ENCODE results near the gene TPM2. TPM values are rescaled to one million over a fixed set of nuclear protein-coding genes. Genes with fewer than 3 reads are reported as not detected.

TPM2 gene
- polyA plus RNA-seq, 1 donor = 463 TPM

GRCh38 chr9:35687306-35687705, 2.4 kb downstream of the TPM2 start:
- WGBS (ENCODE audit: insufficient coverage, low lambda C conversion rate) = no CpG with 5 or more reads among the region's 2 CpGs
- Histone ChIP-seq H3K4me3 (ENCODE audit: low read length) (peak overlapping the region; percentile 3), H3K27ac (ENCODE audit: low read length) (peak overlapping the region; percentile 8), H3K27me3 (ENCODE audit: control insufficient read depth, insufficient read depth, low read length) (peaks cover 2% of the 10 kb centered on the region), H3K4me1 (ENCODE audit: control insufficient read depth, insufficient read depth, low read length) (peaks cover 17% of the 10 kb centered on the region), H3K9me3 (ENCODE audit: control insufficient read depth, low read depth, low read length) (peaks cover 9% of the 10 kb centered on the region), H3K36me3 (ENCODE audit: control insufficient read depth, insufficient read depth, low read length) (peaks cover 33% of the 10 kb centered on the region)
- DNase-seq = no peak

- DNase-seq = no peak
- WGBS (ENCODE audit: insufficient coverage, low lambda C conversion rate) = 100% methylated on average over 1 of the region's 11 CpGs
- Histone ChIP-seq H3K27ac (ENCODE audit: low read length) (no peak overlapping the region), H3K27me3 (ENCODE audit: control insufficient read depth, insufficient read depth, low read length) (peaks cover 2% of the 10 kb centered on the region), H3K36me3 (ENCODE audit: control insufficient read depth, insufficient read depth, low read length) (peaks cover 38% of the 10 kb centered on the region), H3K4me3 (ENCODE audit: low read length) (peak overlapping the region; percentile 13), H3K4me1 (ENCODE audit: control insufficient read depth, insufficient read depth, low read length) (peaks cover 17% of the 10 kb centered on the region), H3K9me3 (ENCODE audit: control insufficient read depth, low read depth, low read length) (peaks cover 9% of the 10 kb centered on the region)
Measured at GRCh38 chr9:35686222-35687203, 3.2 kb downstream of the TPM2 start.

- Histone ChIP-seq H3K4me1 (ENCODE audit: control insufficient read depth, insufficient read depth, low read length) (peaks cover 13% of the 10 kb centered on the region), H3K9me3 (ENCODE audit: control insufficient read depth, low read depth, low read length) (peaks cover 9% of the 10 kb centered on the region), H3K4me3 (ENCODE audit: low read length) (no peak overlapping the region), H3K36me3 (ENCODE audit: control insufficient read depth, insufficient read depth, low read length) (peaks cover 38% of the 10 kb centered on the region), H3K27ac (ENCODE audit: low read length) (no peak overlapping the region), H3K27me3 (ENCODE audit: control insufficient read depth, insufficient read depth, low read length) (peaks cover 2% of the 10 kb centered on the region)
- no peak for DNase-seq
- no CpG with 5 or more reads among the region's 13 CpGs for WGBS (ENCODE audit: insufficient coverage, low lambda C conversion rate)
Measured at GRCh38 chr9:35685506-35685905, 4.2 kb downstream of the TPM2 start.

- WGBS (ENCODE audit: insufficient coverage, low lambda C conversion rate) = no CpG with 5 or more reads among the region's 10 CpGs
- Histone ChIP-seq H3K27ac (ENCODE audit: low read length) (no peak overlapping the region), H3K36me3 (ENCODE audit: control insufficient read depth, insufficient read depth, low read length) (peaks cover 38% of the 10 kb centered on the region), H3K27me3 (ENCODE audit: control insufficient read depth, insufficient read depth, low read length) (no peaks in the 10 kb centered on the region), H3K4me1 (ENCODE audit: control insufficient read depth, insufficient read depth, low read length) (peaks cover 10% of the 10 kb centered on the region), H3K9me3 (ENCODE audit: control insufficient read depth, low read depth, low read length) (peaks cover 9% of the 10 kb centered on the region), H3K4me3 (ENCODE audit: low read length) (no peak overlapping the region)
- DNase-seq = no peak
Measured at GRCh38 chr9:35684921-35685320, 4.8 kb downstream of the TPM2 start.

GRCh38 chr9:35683323-35683722, 6.4 kb downstream of the TPM2 start:
- H3K4me1 ChIP-seq (ENCODE audit: control insufficient read depth, insufficient read depth, low read length) = peaks cover 2% of the 10 kb centered on the region
- no peak overlapping the region for H3K4me3 ChIP-seq (ENCODE audit: low read length)
- H3K27me3 ChIP-seq (ENCODE audit: control insufficient read depth, insufficient read depth, low read length) = no peaks in the 10 kb centered on the region
- WGBS (ENCODE audit: insufficient coverage, low lambda C conversion rate) = no CpG with 5 or more reads among the region's 2 CpGs
- H3K9me3 ChIP-seq (ENCODE audit: control insufficient read depth, low read depth, low read length) = peaks cover 6% of the 10 kb centered on the region
- no peak for DNase-seq
- H3K36me3 ChIP-seq (ENCODE audit: control insufficient read depth, insufficient read depth, low read length) = peaks cover 38% of the 10 kb centered on the region
- no peak overlapping the region for H3K27ac ChIP-seq (ENCODE audit: low read length)

GRCh38 chr9:35682520-35683315, 7.0 kb downstream of the TPM2 start:
- Histone ChIP-seq H3K36me3 (ENCODE audit: control insufficient read depth, insufficient read depth, low read length) (peaks cover 38% of the 10 kb centered on the region), H3K4me3 (ENCODE audit: low read length) (no peak overlapping the region), H3K4me1 (ENCODE audit: control insufficient read depth, insufficient read depth, low read length) (no peaks in the 10 kb centered on the region), H3K9me3 (ENCODE audit: control insufficient read depth, low read depth, low read length) (peaks cover 6% of the 10 kb centered on the region), H3K27ac (ENCODE audit: low read length) (no peak overlapping the region), H3K27me3 (ENCODE audit: control insufficient read depth, insufficient read depth, low read length) (no peaks in the 10 kb centered on the region)
- no peak for DNase-seq
- WGBS (ENCODE audit: insufficient coverage, low lambda C conversion rate) = no CpG with 5 or more reads among the region's 10 CpGs

- H3K27me3 ChIP-seq (ENCODE audit: control insufficient read depth, insufficient read depth, low read length) = no peaks in the 10 kb centered on the region
- H3K4me1 ChIP-seq (ENCODE audit: control insufficient read depth, insufficient read depth, low read length) = no peaks in the 10 kb centered on the region
- no peak for DNase-seq
- H3K36me3 ChIP-seq (ENCODE audit: control insufficient read depth, insufficient read depth, low read length) = peaks cover 38% of the 10 kb centered on the region
- WGBS (ENCODE audit: insufficient coverage, low lambda C conversion rate) = no CpG with 5 or more reads among the region's 6 CpGs
- H3K9me3 ChIP-seq (ENCODE audit: control insufficient read depth, low read depth, low read length) = peaks cover 6% of the 10 kb centered on the region
- no peak overlapping the region for H3K4me3 ChIP-seq (ENCODE audit: low read length)
- no peak overlapping the region for H3K27ac ChIP-seq (ENCODE audit: low read length)
Measured at GRCh38 chr9:35682051-35682450, 7.7 kb downstream of the TPM2 start.

GRCh38 chr9:35681341-35682002, 8.3 kb downstream of the TPM2 start:
- Histone ChIP-seq H3K9me3 (ENCODE audit: control insufficient read depth, low read depth, low read length) (peaks cover 6% of the 10 kb centered on the region), H3K36me3 (ENCODE audit: control insufficient read depth, insufficient read depth, low read length) (peaks cover 35% of the 10 kb centered on the region), H3K27ac (ENCODE audit: low read length) (no peak overlapping the region), H3K27me3 (ENCODE audit: control insufficient read depth, insufficient read depth, low read length) (peaks cover under 1% of the 10 kb centered on the region), H3K4me1 (ENCODE audit: control insufficient read depth, insufficient read depth, low read length) (peaks cover under 1% of the 10 kb centered on the region), H3K4me3 (ENCODE audit: low read length) (no peak overlapping the region)
- no CpG with 5 or more reads among the region's 3 CpGs for WGBS (ENCODE audit: insufficient coverage, low lambda C conversion rate)
- DNase-seq = no peak

- Histone ChIP-seq H3K36me3 (ENCODE audit: control insufficient read depth, insufficient read depth, low read length) (peaks cover 32% of the 10 kb centered on the region), H3K9me3 (ENCODE audit: control insufficient read depth, low read depth, low read length) (peaks cover 4% of the 10 kb centered on the region), H3K4me1 (ENCODE audit: control insufficient read depth, insufficient read depth, low read length) (peaks cover 9% of the 10 kb centered on the region), H3K27me3 (ENCODE audit: control insufficient read depth, insufficient read depth, low read length) (peaks cover 7% of the 10 kb centered on the region), H3K27ac (ENCODE audit: low read length) (no peak overlapping the region), H3K4me3 (ENCODE audit: low read length) (no peak overlapping the region)
- DNase-seq = no peak
- no CpG with 5 or more reads among the region's 15 CpGs for WGBS (ENCODE audit: insufficient coverage, low lambda C conversion rate)
Measured at GRCh38 chr9:35680331-35681105, 9.2 kb downstream of the TPM2 start.
